ENCODE results near the gene PLEKHM2. TPM values are rescaled to one million over a fixed set of nuclear protein-coding genes. Genes with fewer than 3 reads are reported as not detected.

Gene PLEKHM2
- total RNA-seq, 1 donor from 2014 or later = 16.7 TPM

GRCh38 chr1:15755021-15755645 lies 71.0 kb downstream of the PLEKHM2 start:
- H3K4me3 ChIP-seq = no peak overlapping the region
- H3K27ac ChIP-seq = no peak overlapping the region
- peaks cover 53% of the 10 kb centered on the region for H3K27me3 ChIP-seq
- peaks cover 35% of the 10 kb centered on the region for H3K4me1 Mint-ChIP-seq
- no peaks in the 10 kb centered on the region for H3K79me2 ChIP-seq (ENCODE audit: low read depth)
- no peak overlapping the region for H3K27ac Mint-ChIP-seq
- H3K4me3 Mint-ChIP-seq = peak overlapping the region; percentile 57
- H3K36me3 ChIP-seq = no peaks in the 10 kb centered on the region
- H4K20me1 ChIP-seq (ENCODE audit: low read depth) = peaks cover 18% of the 10 kb centered on the region
- H3F3A ChIP-seq (ENCODE audit: low read depth) = peaks cover 49% of the 10 kb centered on the region
- no peak overlapping the region for H3K9ac ChIP-seq
- H3K4me2 ChIP-seq = peak overlapping the region; percentile 49
- no peak for DNase-seq (ENCODE audit: low spot score)
- no peak overlapping the region for H2AFZ ChIP-seq (replicated peaks)
- H3K9me3 Mint-ChIP-seq = no peaks in the 10 kb centered on the region
- H3K36me3 Mint-ChIP-seq = no peaks in the 10 kb centered on the region
- H3K9me3 ChIP-seq (ENCODE audit: low read depth) = no peaks in the 10 kb centered on the region
- H3K27me3 Mint-ChIP-seq (ENCODE audit: insufficient read depth, low read depth) = peaks cover 20% of the 10 kb centered on the region
- H3K4me1 ChIP-seq = peaks cover 46% of the 10 kb centered on the region
- TF ChIP-seq EZH2 (IDR thresholded peaks at IDR 0.05) (no peak), CTCF (IDR thresholded peaks at IDR 0.05) (no peak), EZH2phosphoT487 (IDR thresholded peaks at IDR 0.05) (no peak)

- DNase-seq (ENCODE audit: low spot score) = no peak
- TF ChIP-seq EZH2 (IDR thresholded peaks at IDR 0.05) (no peak), CTCF (IDR thresholded peaks at IDR 0.05) (no peak), EZH2phosphoT487 (IDR thresholded peaks at IDR 0.05) (no peak)
- H3K27me3 Mint-ChIP-seq (ENCODE audit: insufficient read depth, low read depth) = peaks cover 20% of the 10 kb centered on the region
- H3K27ac Mint-ChIP-seq = no peak overlapping the region
- H3K4me1 Mint-ChIP-seq = peaks cover 37% of the 10 kb centered on the region
- Histone ChIP-seq H3F3A (ENCODE audit: low read depth) (peaks cover 51% of the 10 kb centered on the region), H4K20me1 (ENCODE audit: low read depth) (peaks cover 18% of the 10 kb centered on the region), H2AFZ (replicated peaks) (no peak overlapping the region), H3K4me2 (peak overlapping the region; percentile 49), H3K9me3 (ENCODE audit: low read depth) (no peaks in the 10 kb centered on the region), H3K27ac (no peak overlapping the region), H3K4me3 (no peak overlapping the region), H3K36me3 (no peaks in the 10 kb centered on the region), H3K4me1 (peaks cover 49% of the 10 kb centered on the region), H3K27me3 (peaks cover 55% of the 10 kb centered on the region), H3K79me2 (ENCODE audit: low read depth) (no peaks in the 10 kb centered on the region), H3K9ac (no peak overlapping the region)
- H3K4me3 Mint-ChIP-seq = no peak overlapping the region
- H3K36me3 Mint-ChIP-seq = no peaks in the 10 kb centered on the region
- no peaks in the 10 kb centered on the region for H3K9me3 Mint-ChIP-seq
These were observed 71.5 kb downstream of the PLEKHM2 start for GRCh38 chr1:15755646-15756040.

GRCh38 chr1:15756143-15757015 lies 72.3 kb downstream of the PLEKHM2 start:
- Mint-ChIP-seq H3K36me3 (no peaks in the 10 kb centered on the region), H3K27ac (no peak overlapping the region), H3K4me1 (peaks cover 36% of the 10 kb centered on the region), H3K27me3 (ENCODE audit: insufficient read depth, low read depth) (peaks cover 20% of the 10 kb centered on the region), H3K4me3 (no peak overlapping the region), H3K9me3 (no peaks in the 10 kb centered on the region)
- H3F3A ChIP-seq (ENCODE audit: low read depth) = peaks cover 59% of the 10 kb centered on the region
- H3K9ac ChIP-seq = no peak overlapping the region
- H3K9me3 ChIP-seq (ENCODE audit: low read depth) = no peaks in the 10 kb centered on the region
- peaks cover 55% of the 10 kb centered on the region for H3K27me3 ChIP-seq
- no peak for TF ChIP-seq EZH2 (IDR thresholded peaks at IDR 0.05)
- TF ChIP-seq EZH2phosphoT487 (IDR thresholded peaks at IDR 0.05) = no peak
- TF ChIP-seq CTCF (IDR thresholded peaks at IDR 0.05) = no peak
- peaks cover 18% of the 10 kb centered on the region for H4K20me1 ChIP-seq (ENCODE audit: low read depth)
- no peak overlapping the region for H3K27ac ChIP-seq
- H3K36me3 ChIP-seq = no peaks in the 10 kb centered on the region
- no peak overlapping the region for H3K4me3 ChIP-seq
- peak overlapping the region; percentile 49 for H3K4me2 ChIP-seq
- H3K79me2 ChIP-seq (ENCODE audit: low read depth) = no peaks in the 10 kb centered on the region
- peaks cover 54% of the 10 kb centered on the region for H3K4me1 ChIP-seq
- H2AFZ ChIP-seq (replicated peaks) = no peak overlapping the region
- DNase-seq (ENCODE audit: low spot score) = peak; percentile 46
